ENCODE results near the gene DIS3L.
"Not testable (repeated sequence)": the region's sequence is repeated elsewhere in the genome, so short reads cannot be mapped to it uniquely, and the experiment has no call there.

DIS3L gene

GRCh38 chr15:66328771-66329170, 35.4 kb downstream of the DIS3L start:
- no peak overlapping the region for H3K27ac Mint-ChIP-seq
- H3K9me3 Mint-ChIP-seq: no peaks in the 10 kb centered on the region
- H3K4me1 Mint-ChIP-seq: no peaks in the 10 kb centered on the region
- no peaks in the 10 kb centered on the region for H3K27me3 Mint-ChIP-seq
- no peak for DNase-seq
- ATAC-seq: no peak
- H3K4me3 Mint-ChIP-seq: no peak overlapping the region

DNA sequence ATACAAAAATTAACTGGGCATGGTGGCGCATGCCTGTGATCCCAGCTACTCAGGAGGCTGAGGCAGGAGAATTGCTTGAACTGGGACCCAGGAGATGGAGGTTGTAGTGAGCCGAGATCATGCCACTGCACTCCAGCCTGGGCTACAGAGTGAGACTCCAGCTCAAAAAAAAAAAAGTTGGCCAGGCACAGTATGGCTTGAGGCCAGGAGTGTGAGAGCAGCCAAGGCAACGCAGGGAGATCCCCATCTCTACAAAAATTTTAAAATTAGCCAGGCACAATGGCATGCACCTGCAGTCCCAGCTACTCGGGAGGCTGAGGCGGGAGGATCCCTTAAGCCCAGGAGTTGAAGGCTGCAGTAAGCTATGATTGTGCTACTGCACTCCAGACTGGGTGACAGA, 55.2 kb downstream of the DIS3L start:
- H3K4me3 Mint-ChIP-seq, H3K4me1 Mint-ChIP-seq, H3K9me3 Mint-ChIP-seq, H3K27me3 Mint-ChIP-seq, ATAC-seq, DNase-seq: not testable (repeated sequence)
- peak overlapping the region in 1 of 2 donors; percentile 48 for H3K27ac Mint-ChIP-seq

- Mint-ChIP-seq H3K27me3 (no peaks in the 10 kb centered on the region), H3K9me3 (no peaks in the 10 kb centered on the region), H3K4me1 (peaks cover 46% of the 10 kb centered on the region), H3K4me3 (peak overlapping the region; percentile 93 to 100), H3K27ac (peak overlapping the region; percentile 98 to 100)
- no peak for DNase-seq
- no peak for ATAC-seq
These were observed 62.6 kb downstream of the DIS3L start for GRCh38 chr15:66356077-66356358.

- ATAC-seq (peak; percentile 99), DNase-seq (peak; percentile 98)
- Mint-ChIP-seq H3K9me3 (no peaks in the 10 kb centered on the region), H3K27ac (peak within 1 kb of the TSS; percentile 98 to 100), H3K27me3 (no peaks in the 10 kb centered on the region), H3K4me3 (peak within 1 kb of the TSS; percentile 93 to 100), H3K4me1 (peaks cover 46% of the 10 kb centered on the region)
These were observed 63.2 kb downstream of the DIS3L start, which contains the start of gene TIPIN for GRCh38 chr15:66356359-66357236. Gene TIPIN (minus strand): TSS chr15:66356685. CDS start chr15:66352947, 3,738 bp downstream.

DNA sequence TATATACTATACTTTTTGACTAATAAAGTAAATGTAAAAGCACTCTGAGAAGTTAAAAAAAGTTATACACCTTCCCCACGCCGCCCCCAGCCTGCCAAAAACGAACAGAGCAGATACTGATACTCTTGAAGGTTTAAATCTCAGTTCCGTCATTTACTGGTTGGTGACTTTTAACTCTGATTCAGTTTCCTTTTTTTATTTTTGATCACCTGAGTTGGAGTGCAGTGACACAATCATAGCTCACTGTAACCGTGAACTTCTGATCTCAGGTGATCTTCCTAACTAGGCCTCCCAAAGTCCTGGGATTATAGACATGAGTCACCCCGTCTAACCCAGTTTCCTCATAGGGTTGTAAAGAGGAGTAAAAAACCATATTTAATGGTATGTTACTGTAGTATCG, 66.4 kb downstream of the DIS3L start:
- no peak for ATAC-seq
- H3K9me3 Mint-ChIP-seq: no peaks in the 10 kb centered on the region

GRCh38 chr15:66361745-66362460, 68.5 kb downstream of the DIS3L start:
- not testable (repeated sequence) for H3K4me3 Mint-ChIP-seq, ATAC-seq, H3K9me3 Mint-ChIP-seq, H3K4me1 Mint-ChIP-seq, H3K27me3 Mint-ChIP-seq, DNase-seq, H3K27ac Mint-ChIP-seq

More for the DNA sequence above, 66.4 kb downstream of the DIS3L start:
- no peaks in the 10 kb centered on the region for H3K27me3 Mint-ChIP-seq
- no peak overlapping the region for H3K4me3 Mint-ChIP-seq
- no peak overlapping the region for H3K27ac Mint-ChIP-seq
- peaks cover 27% of the 10 kb centered on the region for H3K4me1 Mint-ChIP-seq
- DNase-seq: no peak

GRCh38 chr15:66362776-66363175, 69.4 kb downstream of the DIS3L start:
- DNase-seq: no peak
- Mint-ChIP-seq H3K9me3 (no peaks in the 10 kb centered on the region), H3K27ac (no peak overlapping the region), H3K27me3 (no peaks in the 10 kb centered on the region), H3K4me3 (no peak overlapping the region), H3K4me1 (no peaks in the 10 kb centered on the region)
- ATAC-seq: no peak

GRCh38 chr15:66364944-66365528, 71.7 kb downstream of the DIS3L start:
- peaks cover 9% of the 10 kb centered on the region for H3K4me1 Mint-ChIP-seq
- H3K4me3 Mint-ChIP-seq: no peak overlapping the region
- no peak for ATAC-seq
- no peak overlapping the region for H3K27ac Mint-ChIP-seq
- no peaks in the 10 kb centered on the region for H3K9me3 Mint-ChIP-seq
- no peak for DNase-seq
- H3K27me3 Mint-ChIP-seq: no peaks in the 10 kb centered on the region

DNA sequence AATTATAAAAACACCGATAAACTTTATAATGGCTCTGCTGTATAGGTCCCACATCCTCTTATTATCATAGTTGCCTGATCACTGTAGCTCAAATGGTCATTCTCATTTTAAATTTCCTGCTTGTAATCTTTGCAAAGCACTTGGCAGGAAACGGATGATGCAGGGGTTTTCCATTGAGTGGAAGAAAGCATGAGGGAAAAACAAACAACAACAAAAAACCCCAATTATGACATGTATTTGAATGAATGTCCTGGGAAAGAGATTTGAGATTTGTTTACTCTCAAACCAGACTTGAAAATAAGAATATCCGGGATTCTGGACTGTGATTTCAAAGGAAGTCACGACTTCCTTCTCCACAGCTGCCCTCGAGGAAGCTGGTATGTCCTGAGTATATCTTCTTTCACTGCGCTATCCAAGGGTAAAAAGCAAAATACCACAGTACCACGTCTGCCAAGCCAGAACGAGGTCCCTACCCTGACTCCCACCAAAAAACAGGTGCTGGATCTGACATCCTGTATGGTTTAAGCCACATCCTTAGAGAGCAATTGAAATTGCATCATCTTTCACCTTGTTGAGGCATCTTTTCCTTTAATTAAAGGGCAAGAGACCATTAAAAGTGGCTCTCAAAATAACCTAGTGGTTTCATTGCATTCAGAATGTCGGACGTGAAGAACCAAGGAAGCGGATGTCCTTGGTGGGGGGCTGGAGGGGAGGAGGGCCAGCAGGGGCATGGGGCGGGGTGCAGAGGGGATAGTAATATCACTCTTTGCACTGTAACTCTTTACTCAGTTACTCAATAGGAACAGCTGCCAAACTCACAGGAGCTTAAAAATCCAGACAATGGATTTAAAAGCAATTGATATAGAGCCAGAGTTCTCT, 76.6 kb downstream of the DIS3L start:
- H3K27ac Mint-ChIP-seq: peak overlapping the region; percentile 98 to 100
- peak; percentile 95 for ATAC-seq
- H3K4me3 Mint-ChIP-seq: peak overlapping the region; percentile 64 to 71
- H3K4me1 Mint-ChIP-seq: peaks cover 19% of the 10 kb centered on the region
- no peaks in the 10 kb centered on the region for H3K9me3 Mint-ChIP-seq
- no peaks in the 10 kb centered on the region for H3K27me3 Mint-ChIP-seq
- peak; percentile 31 to 62 for DNase-seq

GRCh38 chr15:66374179-66374578, 80.8 kb downstream of the DIS3L start:
- H3K27ac Mint-ChIP-seq: no peak overlapping the region
- H3K4me3 Mint-ChIP-seq: no peak overlapping the region
- no peaks in the 10 kb centered on the region for H3K9me3 Mint-ChIP-seq
- ATAC-seq: no peak
- DNase-seq: no peak
- H3K4me1 Mint-ChIP-seq: peaks cover 19% of the 10 kb centered on the region
- no peaks in the 10 kb centered on the region for H3K27me3 Mint-ChIP-seq

- Mint-ChIP-seq H3K27ac (peak overlapping the region in 1 of 2 donors; percentile 22), H3K4me3 (no peak overlapping the region), H3K27me3 (no peaks in the 10 kb centered on the region), H3K4me1 (no peaks in the 10 kb centered on the region), H3K9me3 (no peaks in the 10 kb centered on the region)
- no peak for DNase-seq
- no peak for ATAC-seq
These were observed 85.6 kb downstream of the DIS3L start for GRCh38 chr15:66378814-66379430.

DNA sequence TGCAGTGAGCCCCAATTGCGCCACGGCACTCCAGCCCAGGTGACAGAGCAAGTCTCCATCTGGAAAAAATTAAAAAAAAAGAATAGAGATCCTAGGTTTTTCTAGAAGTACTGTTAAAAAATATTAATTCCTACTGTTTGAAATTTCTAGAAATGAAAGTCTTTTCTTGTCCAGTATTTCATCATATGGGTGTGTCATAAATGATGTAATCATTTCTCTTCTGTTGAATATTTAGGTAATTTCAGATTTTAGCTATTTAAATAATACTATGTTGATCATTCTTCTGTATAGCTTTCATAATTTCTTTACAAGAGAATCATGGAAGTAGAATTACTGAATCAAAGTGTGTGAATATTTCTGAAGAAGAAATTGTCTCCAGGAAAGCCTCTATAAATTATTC, 88.0 kb downstream of the DIS3L start:
- H3K27ac Mint-ChIP-seq, DNase-seq, H3K27me3 Mint-ChIP-seq, ATAC-seq, H3K4me3 Mint-ChIP-seq, H3K9me3 Mint-ChIP-seq: not testable (repeated sequence)
- peaks cover 13% of the 10 kb centered on the region for H3K4me1 Mint-ChIP-seq
